Peyer's patch (tissue), 4 donors: ENCODE results near the gene SKAP1. TPM values are rescaled to one million over a fixed set of nuclear protein-coding genes. Genes with fewer than 3 reads are reported as not detected.
A peak's percentile ranks its signal among the peaks of the same experiment; 100 is the strongest.

Experiments used
- DNase-seq, 3 donors: peaks; one replicate each; pipeline ENCODE4 v3.0.0-alpha.2; 2017 to 2019
- H3K27ac ChIP-seq, 4 donors: fragments of 200-600 bp; sonication (generic); one replicate each; pipeline ENCODE4 v1.5.1; 2016 to 2019
- H3K27me3 ChIP-seq, 2 donors: fragments of 200-600 bp; sonication (generic); one replicate each; pipeline ENCODE4 v1.5.1; 2019
- H3K36me3 ChIP-seq, 3 donors: fragments of 200-600 bp; sonication (generic); one replicate each; pipeline ENCODE4 v1.5.1; 2016 to 2019
- H3K4me1 ChIP-seq, 4 donors: fragments of 200-600 bp; sonication (generic); one replicate each; pipeline ENCODE4 v1.5.1; 2016 to 2019
- H3K4me3 ChIP-seq, 4 donors: fragments of 200-600 bp; sonication (generic); 1 replicate in 3 of 4; 2 replicates in 1 of 4; pipeline ENCODE4 v1.5.1; 2016 to 2019; ENCODE audit warnings: mild to moderate bottlenecking in 1 of 4
- H3K9me3 ChIP-seq, 4 donors: fragments of 200-600 bp; sonication (generic); one replicate each; pipeline ENCODE4 v1.5.1; 2016 to 2019; ENCODE audit warnings: mild to moderate bottlenecking in 1 of 4
- CTCF ChIP-seq, 6 experiments: fragments of 450-650 bp in 4 of 6; fragments of 200-600 bp in 2 of 6; sonication (generic) in 1 of 6; IDR thresholded peaks; one replicate each; pipeline ENCODE4 v1.5.1; 2017 to 2019; ENCODE audit warnings: antibody characterized with exemption in 6 of 6, mild to moderate bottlenecking in 3 of 6, moderate library complexity in 1 of 6
- POLR2A ChIP-seq, 2 donors: fragments of 450-650 bp; IDR thresholded peaks; one replicate each; pipeline ENCODE4 v1.5.1; 2017; ENCODE audit warnings: antibody characterized with exemption in 2 of 2, mild to moderate bottlenecking in 2 of 2, moderate library complexity in 2 of 2
- total RNA-seq, 4 donors: library from RNA; depleted of rRNA; stranded (reverse); fragments of >200 nt; gene quantifications; one replicate each; pipeline ENCODE4 v1.1.0, GENCODE V29; 2016

The SKAP1 gene
- total RNA-seq, 4 donors from 2014 or later, result 3.1 to 17.3 (median 6.5) TPM

DNA sequence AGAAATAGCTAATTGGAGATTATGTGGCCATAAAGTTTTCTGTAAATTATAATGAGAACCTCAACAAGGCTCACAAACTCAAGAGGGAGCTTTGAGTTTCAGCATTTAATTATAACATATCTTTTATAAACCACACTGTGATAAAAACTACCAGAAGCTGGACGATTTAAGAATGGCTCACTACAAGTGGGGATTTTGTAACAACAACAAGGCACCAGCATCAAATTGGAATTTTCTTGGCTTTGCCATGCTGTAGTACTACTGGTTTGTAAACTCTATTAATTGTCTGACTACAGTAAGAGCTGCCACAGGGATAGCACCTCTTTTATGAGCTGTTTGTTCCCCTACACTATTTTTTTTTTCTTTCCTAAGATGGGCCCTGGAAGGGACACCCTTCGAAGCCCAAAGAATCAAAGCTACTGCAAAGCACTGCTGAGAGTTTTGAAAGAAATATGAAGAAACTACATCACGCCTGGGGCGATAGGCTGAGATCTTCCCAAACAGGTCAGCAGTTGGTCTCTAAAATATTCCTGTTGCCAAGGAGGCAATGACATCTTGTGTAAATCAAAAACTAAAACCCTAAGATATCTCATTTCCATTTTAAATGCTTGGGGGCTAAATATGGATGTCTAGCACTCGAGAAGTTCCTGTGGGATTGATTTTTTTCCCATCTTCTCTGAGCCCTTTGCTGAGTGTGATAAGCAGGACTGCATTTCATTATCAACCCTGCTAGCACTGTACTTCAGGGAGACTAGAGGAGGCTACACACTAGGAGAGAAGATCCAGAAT lies 40.9 kb downstream of the SKAP1 start:
- Histone ChIP-seq H3K9me3 (no peaks in the 10 kb centered on the region), H3K27ac (no peak overlapping the region), H3K4me3 (no peak overlapping the region), H3K36me3 (no peaks in the 10 kb centered on the region), H3K27me3 (no peaks in the 10 kb centered on the region), H3K4me1 (no peaks in the 10 kb centered on the region)
- DNase-seq, result no peak
- no peak for TF ChIP-seq CTCF (IDR thresholded peaks at IDR 0.05)

- H3K27me3 ChIP-seq, result no peaks in the 10 kb centered on the region
- H3K27ac ChIP-seq, result no peak overlapping the region
- peaks cover 0 to 4% (median 0%) of the 10 kb centered on the region in 4 donors for H3K4me1 ChIP-seq
- no peak overlapping the region for H3K4me3 ChIP-seq
- no peak for DNase-seq
- no peaks in the 10 kb centered on the region for H3K36me3 ChIP-seq
- no peaks in the 10 kb centered on the region for H3K9me3 ChIP-seq
- TF ChIP-seq CTCF (IDR thresholded peaks at IDR 0.05) (no peak), POLR2A (IDR thresholded peaks at IDR 0.05) (no peak)
These were observed 43.2 kb downstream of the SKAP1 start for GRCh38 chr17:48386826-48387225.

DNA sequence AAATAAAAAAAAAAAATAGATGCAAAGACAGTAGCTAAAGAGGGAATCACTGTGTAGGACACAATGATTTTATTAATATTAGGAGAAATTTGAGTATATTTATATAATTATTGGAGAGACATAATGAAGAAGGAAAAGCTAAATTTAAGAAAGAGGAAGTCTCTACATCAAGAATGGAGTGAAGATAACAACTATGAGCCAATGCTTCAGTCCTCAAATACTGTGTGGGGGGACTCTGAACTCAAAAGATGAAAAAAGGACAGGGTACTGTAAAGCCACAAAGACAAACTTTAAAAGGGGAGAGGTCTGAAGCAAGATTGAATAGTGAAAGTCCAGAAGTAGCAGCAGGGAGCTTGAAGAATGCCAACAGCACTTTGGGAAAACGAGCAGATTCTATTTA lies 44.7 kb downstream of the SKAP1 start:
- TF ChIP-seq POLR2A (IDR thresholded peaks at IDR 0.05), result no peak
- TF ChIP-seq CTCF (IDR thresholded peaks at IDR 0.05), result no peak
- Histone ChIP-seq H3K9me3 (no peaks in the 10 kb centered on the region), H3K4me3 (no peak overlapping the region), H3K36me3 (no peaks in the 10 kb centered on the region), H3K27me3 (no peaks in the 10 kb centered on the region), H3K27ac (no peak overlapping the region), H3K4me1 (peaks cover 0 to 4% (median 0%) of the 10 kb centered on the region in 4 donors)
- DNase-seq, result no peak

GRCh38 chr17:48384164-48384563 lies 45.9 kb downstream of the SKAP1 start:
- TF ChIP-seq CTCF (IDR thresholded peaks at IDR 0.05), result no peak
- no peak overlapping the region for H3K27ac ChIP-seq
- no peaks in the 10 kb centered on the region for H3K36me3 ChIP-seq
- DNase-seq, result no peak
- H3K9me3 ChIP-seq, result no peaks in the 10 kb centered on the region
- no peak overlapping the region for H3K4me3 ChIP-seq
- peaks cover 0 to 4% (median 0%) of the 10 kb centered on the region in 4 donors for H3K4me1 ChIP-seq
- H3K27me3 ChIP-seq, result no peaks in the 10 kb centered on the region

- no peaks in the 10 kb centered on the region for H3K9me3 ChIP-seq
- TF ChIP-seq POLR2A (IDR thresholded peaks at IDR 0.05), result no peak
- TF ChIP-seq CTCF (IDR thresholded peaks at IDR 0.05), result no peak
- DNase-seq, result no peak
- H3K4me3 ChIP-seq, result no peak overlapping the region
- peak overlapping the region in 1 of 4 donors; percentile 14 for H3K27ac ChIP-seq
- H3K36me3 ChIP-seq, result no peaks in the 10 kb centered on the region
- no peaks in the 10 kb centered on the region for H3K27me3 ChIP-seq
- peaks cover 0 to 4% (median 0%) of the 10 kb centered on the region in 4 donors for H3K4me1 ChIP-seq
These were observed 47.0 kb downstream of the SKAP1 start for GRCh38 chr17:48382989-48383388.
